Stimulated activated CD4-positive, alpha-beta T cell treated with anti-CD3 and anti-CD28 coated beads, Interleukin-15, amount 100 ng/mL, for 24 hours (primary cell): ENCODE measurements around the gene IFI30.

Experiments used
- DNase-seq: peaks from one replicate; pipeline ENCODE4 v3.0.0-alpha.2; 2020

The IFI30 gene

DNA sequence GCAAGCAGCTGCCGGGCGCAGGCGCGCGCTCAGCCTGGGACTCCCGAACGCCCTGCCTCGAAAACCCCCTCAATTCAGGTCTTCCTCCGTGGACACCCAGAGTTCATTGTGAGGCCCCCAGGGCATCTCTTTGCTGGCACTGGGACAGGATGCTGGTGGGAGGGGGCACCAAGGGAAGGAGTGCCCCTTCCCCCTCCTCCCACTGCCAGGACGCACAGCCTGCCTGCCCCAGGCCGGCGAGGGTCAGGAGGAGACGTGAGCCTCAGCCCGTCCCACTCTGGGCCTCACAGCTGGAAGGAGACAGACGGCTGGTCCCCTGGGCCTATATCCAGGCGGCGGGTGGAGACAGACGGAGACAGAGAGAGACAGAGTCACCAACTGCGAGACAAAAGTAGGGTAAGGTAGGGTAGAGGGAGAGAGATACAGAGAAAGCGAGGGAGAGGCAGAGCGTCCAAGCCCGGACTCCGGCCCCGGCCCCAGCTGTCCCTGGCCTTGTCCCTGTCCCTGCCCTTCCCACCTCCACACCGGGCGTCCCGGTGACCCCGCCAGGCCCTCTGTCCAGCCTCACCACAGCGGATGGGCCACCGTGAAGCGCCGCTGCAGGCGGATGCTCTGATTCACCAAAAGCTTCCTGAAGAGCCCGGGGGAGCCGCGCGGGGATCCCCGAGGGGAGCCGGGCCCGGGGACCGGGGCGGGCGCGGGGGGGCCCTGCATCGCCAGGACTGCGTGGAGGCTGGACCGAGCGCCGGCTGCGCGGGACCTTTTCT, 52.3 kb downstream of the IFI30 start, which contains the start of gene PDE4C:
TSS of gene PDE4C (minus strand) at position 737 of the 767 bp plus-strand sequence. CDS start at position 714, 23 bp downstream.
- DNase-seq: no peak

GRCh38 chr19:18226956-18227780, 53.6 kb downstream of the IFI30 start:
- DNase-seq: no peak
